ENCODE data around the gene ZNF800. TPM values are rescaled to one million over a fixed set of nuclear protein-coding genes. Genes with fewer than 3 reads are reported as not detected.

ZNF800 gene
- total and polyA plus RNA-seq, 2 donors (not counting 1 experiment from before 2014, with no cell fraction given) = 22.6 to 62.9 TPM

DNA sequence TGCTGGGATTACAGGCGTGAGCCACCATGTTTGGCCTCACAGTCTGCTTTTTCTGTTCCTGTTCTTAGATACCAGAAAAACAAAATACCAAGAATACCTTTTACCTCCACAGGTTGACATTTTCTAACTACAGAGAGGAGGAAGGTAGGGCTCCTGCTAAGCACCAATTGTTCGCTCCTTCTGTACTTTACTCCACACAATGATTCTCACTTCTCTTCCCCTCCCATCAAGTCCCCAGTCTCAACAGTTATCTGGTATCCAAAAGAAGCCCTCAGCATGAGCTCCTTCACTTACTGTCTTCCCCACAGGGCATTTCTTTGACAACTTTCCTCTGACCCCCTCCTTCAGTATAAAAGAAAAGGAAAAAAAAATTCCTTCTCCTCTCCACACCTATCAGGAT, 47.7 kb upstream of the ZNF800 start:
- Histone ChIP-seq H3K9me3 (ENCODE audit: control extremely low read depth in 1 of 3, control insufficient read depth in 2 of 3, insufficient read depth in 1 of 3, low read length in 2 of 3) (no peaks in the 10 kb centered on the region), H3K9ac (ENCODE audit: low read length) (no peak overlapping the region), H3K4me3 (ENCODE audit: control extremely low read depth in 1 of 5, extremely low read depth in 1 of 5, insufficient read depth in 1 of 5, low read depth in 2 of 5, low read length in 4 of 5) (no peak overlapping the region), H3K27me3 (replicated peaks in 1 of 4; ENCODE audit: control extremely low read depth in 1 of 4, control insufficient read depth in 3 of 4, insufficient read depth in 4 of 4, low read length in 3 of 4) (no peaks in the 10 kb centered on the region), H3K36me3 (replicated peaks in 1 of 2; ENCODE audit: control extremely low read depth in 1 of 2, control insufficient read depth in 1 of 2, extremely low read depth in 1 of 2, insufficient read depth in 2 of 2, low read length in 1 of 2) (no peaks in the 10 kb centered on the region), H2AFZ (ENCODE audit: insufficient read depth, low read depth, low read length, poor library complexity, severe bottlenecking) (no peak overlapping the region), H3K4me1 (ENCODE audit: control insufficient read depth in 2 of 2, insufficient read depth in 2 of 2, low read length in 2 of 2) (no peaks in the 10 kb centered on the region), H3K79me2 (ENCODE audit: control insufficient read depth, insufficient read depth, low read length) (no peaks in the 10 kb centered on the region), H3K4me2 (replicated peaks; ENCODE audit: low read depth, low read length, poor library complexity, severe bottlenecking) (no peak overlapping the region), H4K20me1 (ENCODE audit: control insufficient read depth, insufficient read depth, low read length, poor library complexity, severe bottlenecking) (no peaks in the 10 kb centered on the region), H3K27ac (ENCODE audit: low read length in 2 of 2) (no peak overlapping the region)
- POLR2A ChIA-PET = no interaction called here
- H3K27me3 Mint-ChIP-seq = peaks cover 30% of the 10 kb centered on the region
- intact Hi-C loops (cut with micrococcal nuclease) = no loop called here
- no peaks in the 10 kb centered on the region for H3K4me1 Mint-ChIP-seq
- TF ChIP-seq EZH2 (IDR thresholded peaks at IDR 0.05; ENCODE audit: borderline replicate concordance, insufficient read depth, low read depth, low read length, poor library complexity, severe bottlenecking) = no peak
- TF ChIP-seq, protein P1, sequence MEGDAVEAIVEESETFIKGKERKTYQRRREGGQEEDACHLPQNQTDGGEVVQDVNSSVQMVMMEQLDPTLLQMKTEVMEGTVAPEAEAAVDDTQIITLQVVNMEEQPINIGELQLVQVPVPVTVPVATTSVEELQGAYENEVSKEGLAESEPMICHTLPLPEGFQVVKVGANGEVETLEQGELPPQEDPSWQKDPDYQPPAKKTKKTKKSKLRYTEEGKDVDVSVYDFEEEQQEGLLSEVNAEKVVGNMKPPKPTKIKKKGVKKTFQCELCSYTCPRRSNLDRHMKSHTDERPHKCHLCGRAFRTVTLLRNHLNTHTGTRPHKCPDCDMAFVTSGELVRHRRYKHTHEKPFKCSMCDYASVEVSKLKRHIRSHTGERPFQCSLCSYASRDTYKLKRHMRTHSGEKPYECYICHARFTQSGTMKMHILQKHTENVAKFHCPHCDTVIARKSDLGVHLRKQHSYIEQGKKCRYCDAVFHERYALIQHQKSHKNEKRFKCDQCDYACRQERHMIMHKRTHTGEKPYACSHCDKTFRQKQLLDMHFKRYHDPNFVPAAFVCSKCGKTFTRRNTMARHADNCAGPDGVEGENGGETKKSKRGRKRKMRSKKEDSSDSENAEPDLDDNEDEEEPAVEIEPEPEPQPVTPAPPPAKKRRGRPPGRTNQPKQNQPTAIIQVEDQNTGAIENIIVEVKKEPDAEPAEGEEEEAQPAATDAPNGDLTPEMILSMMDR (IDR thresholded peaks at IDR 0.05) = no peak
- H3K27ac Mint-ChIP-seq = no peak overlapping the region
- DNase-seq = no peak
- no peaks in the 10 kb centered on the region for H3K9me3 Mint-ChIP-seq (ENCODE audit: insufficient read depth)
- CTCF ChIA-PET = interaction anchor here (1.4 kb wide), 1 partner anchor 92 kb away, joined by 3 read pairs; no protein-coding TSS in a partner anchor
- no peak overlapping the region for H3K4me3 Mint-ChIP-seq
- ATAC-seq (ENCODE audit: low read depth) = no peak
- 100% methylated on average over 2 of the region's 2 CpGs for WGBS (ENCODE audit: insufficient coverage)

DNA sequence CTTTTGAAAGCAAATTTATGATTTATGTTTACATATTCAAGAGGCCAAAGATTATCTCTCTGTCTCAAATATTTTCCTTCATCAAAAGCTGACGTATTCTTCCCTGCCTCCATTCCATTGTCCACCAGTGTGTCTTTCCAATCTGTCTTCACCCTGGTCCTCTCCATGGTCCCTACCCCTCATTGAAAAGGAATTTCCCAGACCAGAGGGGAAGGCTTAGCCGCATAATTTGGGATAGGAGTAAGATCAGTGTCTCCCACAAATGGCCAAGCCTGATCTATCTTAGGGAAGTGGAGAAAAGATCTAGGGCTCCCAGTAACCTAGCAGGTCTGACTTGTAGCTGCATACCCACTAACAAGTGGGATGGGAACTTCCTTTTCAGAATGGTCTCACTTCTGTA, 46.3 kb upstream of the ZNF800 start:
- Histone ChIP-seq H3K9ac (ENCODE audit: low read length) (no peak overlapping the region), H3K4me2 (replicated peaks; ENCODE audit: low read depth, low read length, poor library complexity, severe bottlenecking) (no peak overlapping the region), H3K79me2 (ENCODE audit: control insufficient read depth, insufficient read depth, low read length) (no peaks in the 10 kb centered on the region), H4K20me1 (ENCODE audit: control insufficient read depth, insufficient read depth, low read length, poor library complexity, severe bottlenecking) (no peaks in the 10 kb centered on the region), H3K27me3 (replicated peaks in 1 of 4; ENCODE audit: control extremely low read depth in 1 of 4, control insufficient read depth in 3 of 4, insufficient read depth in 4 of 4, low read length in 3 of 4) (no peaks in the 10 kb centered on the region), H3K36me3 (replicated peaks in 1 of 2; ENCODE audit: control extremely low read depth in 1 of 2, control insufficient read depth in 1 of 2, extremely low read depth in 1 of 2, insufficient read depth in 2 of 2, low read length in 1 of 2) (no peaks in the 10 kb centered on the region), H3K27ac (ENCODE audit: low read length in 2 of 2) (no peak overlapping the region), H2AFZ (ENCODE audit: insufficient read depth, low read depth, low read length, poor library complexity, severe bottlenecking) (no peak overlapping the region), H3K4me1 (ENCODE audit: control insufficient read depth in 2 of 2, insufficient read depth in 2 of 2, low read length in 2 of 2) (no peaks in the 10 kb centered on the region), H3K4me3 (ENCODE audit: control extremely low read depth in 1 of 5, extremely low read depth in 1 of 5, insufficient read depth in 1 of 5, low read depth in 2 of 5, low read length in 4 of 5) (no peak overlapping the region), H3K9me3 (ENCODE audit: control extremely low read depth in 1 of 3, control insufficient read depth in 2 of 3, insufficient read depth in 1 of 3, low read length in 2 of 3) (no peaks in the 10 kb centered on the region)
- no peak for DNase-seq
- Mint-ChIP-seq H3K9me3 (ENCODE audit: insufficient read depth) (no peaks in the 10 kb centered on the region), H3K4me3 (no peak overlapping the region), H3K27me3 (peaks cover 25% of the 10 kb centered on the region), H3K4me1 (no peaks in the 10 kb centered on the region), H3K27ac (no peak overlapping the region)
- intact Hi-C loops (cut with micrococcal nuclease) = no loop called here
- no peak for TF ChIP-seq EZH2 (IDR thresholded peaks at IDR 0.05; ENCODE audit: borderline replicate concordance, insufficient read depth, low read depth, low read length, poor library complexity, severe bottlenecking)
- TF ChIP-seq, protein P1 (IDR thresholded peaks at IDR 0.05) = no peak
- ChIA-PET CTCF (interaction anchor here (0.9 kb wide), 1 partner anchor 9 kb away, joined by 3 read pairs; no protein-coding TSS in a partner anchor), POLR2A (no interaction called here)
- no peak for ATAC-seq (ENCODE audit: low read depth)
- WGBS (ENCODE audit: insufficient coverage) = no CpG with 5 or more reads among the region's 2 CpGs

Data from B cell (primary cell).